Upper lobe of left lung (tissue), 6 donors: ENCODE data around the gene NANOS2. TPM values are rescaled to one million over a fixed set of nuclear protein-coding genes. Genes with fewer than 3 reads are reported as not detected.

Source experiments
- ATAC-seq, 2 donors: fragments of 200-7000 bp; cut with Tn5 transposase; one replicate each; pipeline ENCODE4 v1.9.1; 2022; ENCODE audit warnings: mild to moderate bottlenecking in 2 of 2, moderate library complexity in 2 of 2; ENCODE audit not compliant: low FRiP score in 2 of 2
- DNase-seq, 2 donors: peaks; one replicate each; pipeline ENCODE4 v3.0.0-alpha.2; 2019 to 2020
- H3K27ac ChIP-seq, 4 donors: fragments of 200-600 bp; sonication (generic); one replicate each; pipeline ENCODE4 v1.5.1; 2016 to 2019
- H3K27me3 ChIP-seq, 4 donors: fragments of 200-600 bp; sonication (generic); one replicate each; pipeline ENCODE4 v1.5.1; 2017 to 2019
- H3K36me3 ChIP-seq, 4 donors: fragments of 200-600 bp; sonication (generic); one replicate each; pipeline ENCODE4 v1.5.1; 2016 to 2019
- H3K4me1 ChIP-seq, 4 donors: fragments of 200-600 bp; sonication (generic); one replicate each; pipeline ENCODE4 v1.5.1; 2018 to 2019
- H3K4me3 ChIP-seq, 4 donors: fragments of 200-600 bp; sonication (generic); one replicate each; pipeline ENCODE4 v1.5.1; 2017 to 2019; ENCODE audit warnings: mild to moderate bottlenecking in 2 of 4, moderate library complexity in 1 of 4
- H3K9me3 ChIP-seq, 4 donors: fragments of 200-600 bp; sonication (generic); one replicate each; pipeline ENCODE4 v1.5.1; 2018 to 2019
- CTCF ChIP-seq, 6 experiments: fragments of 450-650 bp in 4 of 6; fragments of 200-600 bp in 2 of 6; sonication (generic) in 2 of 6; IDR thresholded peaks; one replicate each; pipeline ENCODE4 v1.5.1; 2016 to 2019; ENCODE audit warnings: antibody characterized with exemption in 6 of 6
- EP300 ChIP-seq, 4 donors: sonication (generic); formaldehyde crosslinking; IDR thresholded peaks; one replicate each; pipeline ENCODE4 v1.5.1; 2017; ENCODE audit warnings: antibody characterized with exemption in 4 of 4, control low read depth in 2 of 4
- POLR2A ChIP-seq, 4 donors: fragments of 450-650 bp; IDR thresholded peaks; one replicate each; pipeline ENCODE4 v1.5.1; 2016 to 2017; ENCODE audit warnings: antibody characterized with exemption in 4 of 4, mild to moderate bottlenecking in 2 of 4
- POLR2AphosphoS5 ChIP-seq, 2 donors: sonication (generic); formaldehyde crosslinking; IDR thresholded peaks; one replicate each; pipeline ENCODE4 v1.5.1; 2017; ENCODE audit warnings: antibody characterized with exemption in 2 of 2
- WGBS, 2 donors: methylation state at CpG; one replicate each; pipeline ENCODE4 v1.1.5; 2017 to 2018; 5-methylcytosine and 5-hydroxymethylcytosine counted together
- total RNA-seq, 6 donors: library from RNA; depleted of rRNA in 4 of 6; stranded (reverse); fragments of >200 nt in 4 of 6; gene quantifications; one replicate each; pipeline versions ENCODE4 v1.1.0 to v1.2.1, GENCODE V29; 2016 to 2021
- donor health status: DM: no; HTN: no; CAD: no; lungs with moderate emphysema.
- donor health status: DM: no; HTN: yes; CAD: no; lungs with severe emphysema.

The NANOS2 gene
- total RNA-seq, 6 donors from 2014 or later: not detected

DNA sequence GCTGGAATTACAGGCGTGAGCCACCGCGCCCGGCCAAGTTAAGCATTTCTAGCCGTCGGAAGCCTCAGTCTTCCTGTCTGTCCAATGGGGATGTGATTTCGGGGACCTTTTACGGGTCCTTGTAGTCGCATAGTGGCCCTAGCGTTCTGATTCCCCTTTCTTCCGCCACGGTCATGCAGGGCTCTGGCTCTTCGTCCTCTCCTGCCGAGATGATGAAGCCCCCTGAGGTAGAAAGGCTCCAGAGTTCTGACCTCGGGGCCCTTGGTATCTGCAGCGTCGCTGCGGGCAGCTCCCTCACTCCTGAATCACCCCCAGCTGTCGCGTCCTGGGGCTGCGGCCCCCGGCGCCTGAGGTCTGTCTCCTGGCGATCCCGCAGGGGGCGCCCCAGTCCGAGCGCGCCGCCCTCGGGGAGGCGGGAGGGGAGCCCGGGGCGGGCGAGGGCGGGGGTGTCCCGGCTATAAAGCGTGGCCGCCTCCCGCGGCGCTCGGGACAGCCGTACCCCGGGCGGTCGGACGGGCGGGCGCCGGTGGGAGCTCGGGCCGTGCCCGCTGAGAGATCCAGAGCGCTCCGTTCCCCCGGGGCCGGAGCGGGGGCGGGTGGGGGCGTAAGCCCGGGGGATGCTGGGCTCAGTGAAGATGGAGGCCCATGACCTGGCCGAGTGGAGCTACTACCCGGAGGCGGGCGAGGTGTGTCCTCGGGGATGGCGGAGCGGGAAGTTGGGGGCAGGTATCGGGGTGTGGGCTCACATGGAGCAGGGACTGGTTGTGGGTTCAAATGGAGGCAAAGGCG is 50.5 kb downstream of the NANOS2 start, which contains the start of gene FOXA3:
FOXA3 (plus strand) TSS at position 487 of the 789 bp plus-strand sequence; CDS start at position 618, 131 bp downstream.
- no peak for TF ChIP-seq EP300 (IDR thresholded peaks at IDR 0.05)
- TF ChIP-seq CTCF (IDR thresholded peaks at IDR 0.05): peak; percentile 63 to 86 (median 71)
- TF ChIP-seq POLR2AphosphoS5 (IDR thresholded peaks at IDR 0.05): no peak
- DNase-seq: peak; percentile 58 to 93
- H3K4me3 ChIP-seq: peak within 1 kb of the TSS in 3 of 4 donors; percentile 78 to 89 (median 86)
- 6 to 14% methylated on average over 18 to 30 of the region's 71 CpGs for WGBS, 2 donors
- peak within 1 kb of the TSS in 1 of 4 donors; percentile 94 for H3K27ac ChIP-seq
- peak; percentile 68 to 79 for ATAC-seq
- H3K4me1 ChIP-seq: peaks cover 17 to 33% (median 27%) of the 10 kb centered on the region in 4 donors
- peaks cover 0 to 7% (median 3%) of the 10 kb centered on the region in 4 donors for H3K36me3 ChIP-seq
- H3K27me3 ChIP-seq: peaks cover 0 to 11% (median 5%) of the 10 kb centered on the region in 4 donors
- no peaks in the 10 kb centered on the region for H3K9me3 ChIP-seq

DNA sequence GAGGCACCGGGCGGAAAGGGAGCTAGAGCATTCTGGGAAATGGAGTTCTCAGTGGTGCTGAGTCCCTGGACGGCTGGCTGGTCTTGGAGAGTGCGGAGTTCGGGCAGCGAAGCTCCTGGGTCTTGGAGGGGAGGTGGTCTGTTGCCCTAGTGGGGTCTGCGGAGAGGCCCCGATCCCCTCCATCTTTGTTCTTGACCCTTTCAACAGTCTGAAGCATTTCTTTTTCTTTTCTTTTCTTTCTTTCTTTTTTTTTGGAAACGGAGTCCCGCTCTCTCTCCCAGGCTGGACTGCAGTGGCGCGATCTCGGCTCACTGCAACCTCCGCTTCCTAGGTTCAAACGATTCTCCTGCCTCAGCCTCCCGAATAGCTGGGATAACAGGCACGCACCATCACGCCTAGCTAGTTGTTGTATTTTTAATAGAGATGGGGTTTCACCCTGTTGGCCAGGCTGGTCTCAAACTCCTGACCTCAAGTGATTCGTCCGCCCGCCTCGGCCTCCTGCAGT is 51.2 kb downstream of the NANOS2 start:
- 3 to 4% methylated on average over 22 of the region's 22 CpGs for WGBS, 2 donors
- no peaks in the 10 kb centered on the region for H3K9me3 ChIP-seq
- DNase-seq: no peak
- TF ChIP-seq CTCF (IDR thresholded peaks at IDR 0.05) (no peak), POLR2A (IDR thresholded peaks at IDR 0.05) (no peak), EP300 (IDR thresholded peaks at IDR 0.05) (no peak), POLR2AphosphoS5 (IDR thresholded peaks at IDR 0.05) (no peak)
- peak overlapping the region in 3 of 4 donors; percentile 78 to 89 (median 86) for H3K4me3 ChIP-seq
- H3K27me3 ChIP-seq: peaks cover 0 to 11% (median 5%) of the 10 kb centered on the region in 4 donors
- H3K4me1 ChIP-seq: peaks cover 17 to 33% (median 27%) of the 10 kb centered on the region in 4 donors
- peak overlapping the region in 1 of 4 donors; percentile 94 for H3K27ac ChIP-seq
- peaks cover 0 to 13% (median 6%) of the 10 kb centered on the region in 4 donors for H3K36me3 ChIP-seq
- ATAC-seq: no peak

Other genes with a start within 250 kb of the NANOS2 start
- 10 to 100 TPM in 1 of 6 donors, 1 to 10 TPM in 5; 2.9 to 17.8 (median 6.0) TPM for gene GIPR, start 246.6 kb downstream of the NANOS2 start, total RNA-seq
- 100 to 1,000 TPM in 5 of 6 donors, 10 to 100 TPM in 1; 58.7 to 261 (median 161) TPM for gene SNRPD2, start 222.8 kb downstream of the NANOS2 start, total RNA-seq
- 10 to 100 TPM in 3 of 6 donors, 1 to 10 TPM in 3; 7.1 to 18.3 (median 10.1) TPM for gene QPCTL, start 222.1 kb downstream of the NANOS2 start, total RNA-seq
- 10 to 100 TPM; 12.0 to 21.1 (median 20.6) TPM for gene FBXO46, start 183.9 kb downstream of the NANOS2 start, total RNA-seq
- not detected for gene MEIOSIN, start 181.3 kb downstream of the NANOS2 start, total RNA-seq
- 10 to 100 TPM in 4 of 6 donors, 1 to 10 TPM in 2; 6.2 to 36.7 (median 17.8) TPM for gene SIX5, start 145.5 kb downstream of the NANOS2 start, total RNA-seq
- 100 to 1,000 TPM in 1 of 6 donors, 10 to 100 TPM in 5; 24.2 to 192 (median 43.8) TPM for gene DMPK, start 132.3 kb downstream of the NANOS2 start, total RNA-seq
- 100 to 1,000 TPM in 1 of 6 donors, 10 to 100 TPM in 5; 29.4 to 109 (median 57.4) TPM for gene DMWD, start 121.9 kb downstream of the NANOS2 start, total RNA-seq
- 1 to 10 TPM in 1 of 6 donors, under 1 TPM in 3, not detected in 2; 0.15 to 5.2 (median 0.32) TPM for gene RSPH6A, start 99.5 kb downstream of the NANOS2 start, total RNA-seq
- 100 to 1,000 TPM in 2 of 6 donors, 10 to 100 TPM in 4; 35.0 to 345 (median 76.0) TPM for gene SYMPK, start 51.6 kb downstream of the NANOS2 start, total RNA-seq
- gene FOXA3, start 50.5 kb downstream of the NANOS2 start, total RNA-seq: 1 to 10 TPM in 1 of 6 donors, under 1 TPM in 2, not detected in 3; 0.46 to 1.2 (median 0.46) TPM
- 10 to 100 TPM; 23.2 to 36.5 (median 30.5) TPM for gene IRF2BP1, start 28.6 kb downstream of the NANOS2 start, total RNA-seq
- gene MYPOP, start 12.2 kb downstream of the NANOS2 start, total RNA-seq: 10 to 100 TPM in 2 of 6 donors, 1 to 10 TPM in 4; 2.3 to 13.6 (median 9.2) TPM
- 10 to 100 TPM in 4 of 6 donors, 1 to 10 TPM in 2; 4.7 to 19.0 (median 13.9) TPM for gene NOVA2, start 59.1 kb upstream of the NANOS2 start, total RNA-seq
- gene CCDC61, start 80.7 kb upstream of the NANOS2 start, total RNA-seq: 10 to 100 TPM in 5 of 6 donors, 1 to 10 TPM in 1; 5.9 to 28.3 (median 20.3) TPM
- gene PGLYRP1, start 108.3 kb upstream of the NANOS2 start, total RNA-seq: 1 to 10 TPM in 4 of 6 donors, not detected in 2; 2.1 to 4.3 (median 3.3) TPM
- not detected for gene IGFL4, start 126.2 kb upstream of the NANOS2 start, total RNA-seq
- gene IGFL3, start 209.9 kb upstream of the NANOS2 start, total RNA-seq: not detected
- under 1 TPM in 1 of 6 donors, not detected in 5; 0.51 TPM for gene IGFL2, start 233.5 kb upstream of the NANOS2 start, total RNA-seq